Measurements from ENCODE around the gene TAS2R40.
"Not testable (repeated sequence)": the region's sequence is repeated elsewhere in the genome, so short reads cannot be mapped to it uniquely, and the experiment has no call there.

The TAS2R40 gene

GRCh38 chr7:143221737-143222136 is at the start of gene TAS2R40:
TAS2R40 (plus strand) TSS chr7:143222037; CDS start chr7:143222079, 42 bp downstream.
- no peak for DNase-seq

GRCh38 chr7:143172354-143172753 is 49.5 kb upstream of the TAS2R40 start:
- DNase-seq: no peak

- no peak for DNase-seq
These were observed 45.7 kb upstream of the TAS2R40 start for GRCh38 chr7:143176128-143176527.

- DNase-seq: no peak
These were observed 44.3 kb upstream of the TAS2R40 start for GRCh38 chr7:143177374-143178119.

GRCh38 chr7:143180771-143181170 is 41.1 kb upstream of the TAS2R40 start:
- DNase-seq: not testable (repeated sequence)

- no peak for DNase-seq
These were observed 40.5 kb upstream of the TAS2R40 start for GRCh38 chr7:143181349-143181748.

- DNase-seq: no peak
These were observed 38.8 kb upstream of the TAS2R40 start, which contains the start of gene TAS2R39 for GRCh38 chr7:143183024-143183423. TAS2R39 (plus strand) TSS chr7:143183419; CDS start chr7:143183419, 0 bp downstream.

- DNase-seq: no peak
These were observed 36.3 kb upstream of the TAS2R40 start for GRCh38 chr7:143185551-143185950.

- no peak for DNase-seq
These were observed 32.8 kb upstream of the TAS2R40 start for GRCh38 chr7:143188994-143189393.

- DNase-seq: no peak
These were observed 28.0 kb upstream of the TAS2R40 start for GRCh38 chr7:143193880-143194279.

- no peak for DNase-seq
These were observed 22.8 kb upstream of the TAS2R40 start for GRCh38 chr7:143199040-143199439.

- DNase-seq: no peak
These were observed 19.7 kb upstream of the TAS2R40 start for GRCh38 chr7:143202161-143202560.

GRCh38 chr7:143203386-143203785 is 18.5 kb upstream of the TAS2R40 start:
- DNase-seq: no peak

GRCh38 chr7:143205560-143206293 is 16.1 kb upstream of the TAS2R40 start:
- no peak for DNase-seq

GRCh38 chr7:143210541-143210940 is 11.3 kb upstream of the TAS2R40 start:
- no peak for DNase-seq

- DNase-seq: not testable (repeated sequence)
These were observed 8.4 kb upstream of the TAS2R40 start for GRCh38 chr7:143213478-143213877.

- DNase-seq: peak; percentile 76
These were observed 6.8 kb upstream of the TAS2R40 start for GRCh38 chr7:143214789-143215679.

- peak; percentile 57 for DNase-seq
These were observed 5.7 kb upstream of the TAS2R40 start for GRCh38 chr7:143216151-143216550.

- DNase-seq: no peak
These were observed 5.2 kb upstream of the TAS2R40 start for GRCh38 chr7:143216686-143217085.

GRCh38 chr7:143217806-143218205 is 4.0 kb upstream of the TAS2R40 start:
- DNase-seq: no peak

- no peak for DNase-seq
These were observed 551 bp upstream of the TAS2R40 start for GRCh38 chr7:143221286-143221685.

- no peak for DNase-seq
These were observed 945 bp downstream of the TAS2R40 start for GRCh38 chr7:143222782-143223181.

- DNase-seq: no peak
These were observed 1.9 kb downstream of the TAS2R40 start for GRCh38 chr7:143223784-143224183.
